Measurements from ENCODE around the gene FCHO2. TPM values are rescaled to one million over a fixed set of nuclear protein-coding genes. Genes with fewer than 3 reads are reported as not detected.

Gene FCHO2
- total RNA-seq, 2 donors from 2014 or later, result 16.8 to 18.5 TPM

DNA sequence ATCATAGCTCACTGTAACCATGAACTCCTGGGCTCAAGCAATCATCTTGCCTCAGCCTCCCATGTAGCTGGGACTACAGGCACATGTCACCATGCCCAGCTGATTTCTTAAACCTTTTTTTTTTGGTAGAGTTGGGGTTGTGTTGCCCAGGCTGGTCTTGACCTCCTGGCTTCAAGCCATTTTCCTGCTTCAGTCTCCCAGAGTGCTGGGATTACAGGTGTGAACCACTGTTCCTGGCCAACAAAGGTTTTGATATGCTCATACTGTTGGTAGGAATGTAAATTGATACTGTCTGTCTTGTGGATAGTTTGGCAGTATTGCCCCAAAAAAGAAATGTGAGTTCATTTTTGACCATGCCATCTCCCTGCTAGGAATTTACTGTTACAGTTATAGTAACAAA lies 87.2 kb downstream of the FCHO2 start:
- no peak overlapping the region for H3K27ac ChIP-seq (ENCODE audit: low read depth, low read length)
- H3K9me3 ChIP-seq (ENCODE audit: control insufficient read depth, low read length), result no peaks in the 10 kb centered on the region
- no peaks in the 10 kb centered on the region for H3K36me3 ChIP-seq (ENCODE audit: control insufficient read depth, insufficient read depth, low read length)
- no peaks in the 10 kb centered on the region for H3K27me3 ChIP-seq (ENCODE audit: control insufficient read depth, insufficient read depth, low read length, poor library complexity, severe bottlenecking)
- TF ChIP-seq, protein P1, sequence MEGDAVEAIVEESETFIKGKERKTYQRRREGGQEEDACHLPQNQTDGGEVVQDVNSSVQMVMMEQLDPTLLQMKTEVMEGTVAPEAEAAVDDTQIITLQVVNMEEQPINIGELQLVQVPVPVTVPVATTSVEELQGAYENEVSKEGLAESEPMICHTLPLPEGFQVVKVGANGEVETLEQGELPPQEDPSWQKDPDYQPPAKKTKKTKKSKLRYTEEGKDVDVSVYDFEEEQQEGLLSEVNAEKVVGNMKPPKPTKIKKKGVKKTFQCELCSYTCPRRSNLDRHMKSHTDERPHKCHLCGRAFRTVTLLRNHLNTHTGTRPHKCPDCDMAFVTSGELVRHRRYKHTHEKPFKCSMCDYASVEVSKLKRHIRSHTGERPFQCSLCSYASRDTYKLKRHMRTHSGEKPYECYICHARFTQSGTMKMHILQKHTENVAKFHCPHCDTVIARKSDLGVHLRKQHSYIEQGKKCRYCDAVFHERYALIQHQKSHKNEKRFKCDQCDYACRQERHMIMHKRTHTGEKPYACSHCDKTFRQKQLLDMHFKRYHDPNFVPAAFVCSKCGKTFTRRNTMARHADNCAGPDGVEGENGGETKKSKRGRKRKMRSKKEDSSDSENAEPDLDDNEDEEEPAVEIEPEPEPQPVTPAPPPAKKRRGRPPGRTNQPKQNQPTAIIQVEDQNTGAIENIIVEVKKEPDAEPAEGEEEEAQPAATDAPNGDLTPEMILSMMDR (conservative IDR thresholded peaks at IDR 0.05), result no peak
- H3K27me3 Mint-ChIP-seq (ENCODE audit: insufficient read depth), result no peaks in the 10 kb centered on the region
- H3K9ac ChIP-seq (ENCODE audit: extremely low read depth, low read length, poor library complexity, severe bottlenecking), result no peak overlapping the region
- H3K4me1 ChIP-seq (ENCODE audit: control insufficient read depth, insufficient read depth, low read length), result no peaks in the 10 kb centered on the region
- H3K27ac Mint-ChIP-seq, result no peak overlapping the region
- H3K9me3 Mint-ChIP-seq, result peaks cover 5% of the 10 kb centered on the region
- H3K4me1 Mint-ChIP-seq, result peaks cover 15% of the 10 kb centered on the region
- peaks cover 17% of the 10 kb centered on the region for H3K36me3 Mint-ChIP-seq (ENCODE audit: low read depth)
- DNase-seq, result no peak
- H3K4me3 Mint-ChIP-seq, result no peak overlapping the region
- H3K4me3 ChIP-seq (ENCODE audit: low read length), result no peak overlapping the region

DNA sequence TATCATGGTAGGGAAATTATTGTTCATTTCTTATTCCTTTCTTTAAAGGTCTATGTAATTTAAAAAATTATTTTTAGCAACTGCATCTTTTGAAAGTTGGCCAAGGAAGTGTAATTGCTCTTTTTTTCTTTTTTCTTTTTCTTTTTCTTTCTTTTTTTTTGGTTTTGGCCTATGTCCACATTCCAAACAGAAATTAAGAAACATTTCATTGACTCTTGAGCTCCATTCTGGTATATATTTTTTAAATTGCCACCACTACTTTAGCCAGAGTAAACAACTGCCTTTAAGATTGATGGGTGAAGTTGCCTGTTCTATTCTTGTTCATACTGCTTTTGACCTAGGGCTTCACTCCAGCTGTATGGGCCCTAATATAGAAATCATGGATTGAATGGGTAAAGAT lies 88.7 kb downstream of the FCHO2 start:
- H3K9me3 ChIP-seq (ENCODE audit: control insufficient read depth, low read length), result no peaks in the 10 kb centered on the region
- peaks cover 12% of the 10 kb centered on the region for H3K36me3 Mint-ChIP-seq (ENCODE audit: low read depth)
- TF ChIP-seq, protein P1 (conservative IDR thresholded peaks at IDR 0.05), result no peak
- H3K4me1 ChIP-seq (ENCODE audit: control insufficient read depth, insufficient read depth, low read length), result no peaks in the 10 kb centered on the region
- no peak overlapping the region for H3K27ac Mint-ChIP-seq
- no peaks in the 10 kb centered on the region for H3K27me3 Mint-ChIP-seq (ENCODE audit: insufficient read depth)
- H3K9ac ChIP-seq (ENCODE audit: extremely low read depth, low read length, poor library complexity, severe bottlenecking), result no peak overlapping the region
- H3K4me3 Mint-ChIP-seq, result no peak overlapping the region
- H3K4me3 ChIP-seq (ENCODE audit: low read length), result no peak overlapping the region
- peaks cover 5% of the 10 kb centered on the region for H3K9me3 Mint-ChIP-seq
- no peak for DNase-seq
- H3K4me1 Mint-ChIP-seq, result peaks cover 2% of the 10 kb centered on the region
- no peaks in the 10 kb centered on the region for H3K36me3 ChIP-seq (ENCODE audit: control insufficient read depth, insufficient read depth, low read length)
- H3K27ac ChIP-seq (ENCODE audit: low read depth, low read length), result no peak overlapping the region
- no peaks in the 10 kb centered on the region for H3K27me3 ChIP-seq (ENCODE audit: control insufficient read depth, insufficient read depth, low read length, poor library complexity, severe bottlenecking)

DNA sequence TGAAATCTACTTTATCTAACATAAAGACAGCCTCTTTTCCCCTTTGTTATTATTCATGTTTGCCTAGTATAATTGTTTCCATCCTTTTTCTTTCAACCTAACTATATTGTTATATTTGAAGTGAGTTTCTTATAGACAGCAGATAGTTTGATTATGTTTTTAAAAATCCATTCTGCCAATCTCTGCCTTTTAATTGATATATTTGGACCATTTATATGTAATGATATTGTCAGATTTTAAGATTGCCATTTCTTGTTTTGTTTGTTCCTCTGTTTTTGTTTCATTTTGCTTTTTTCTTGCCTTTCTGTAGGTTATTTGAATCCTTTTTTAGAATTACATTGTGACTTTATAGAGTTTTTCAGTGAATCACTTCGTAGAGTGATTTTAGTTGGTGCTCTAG lies 89.8 kb downstream of the FCHO2 start:
- no peaks in the 10 kb centered on the region for H3K36me3 ChIP-seq (ENCODE audit: control insufficient read depth, insufficient read depth, low read length)
- DNase-seq, result no peak
- H3K27me3 Mint-ChIP-seq (ENCODE audit: insufficient read depth), result no peaks in the 10 kb centered on the region
- H3K27ac ChIP-seq (ENCODE audit: low read depth, low read length), result no peak overlapping the region
- H3K9me3 ChIP-seq (ENCODE audit: control insufficient read depth, low read length), result no peaks in the 10 kb centered on the region
- peaks cover 2% of the 10 kb centered on the region for H3K4me1 Mint-ChIP-seq
- WGBS, 2 experiments (ENCODE audit: insufficient coverage in 1 of 2, insufficient read length in 1 of 2), result 88 to 93% methylated on average over 1 of the region's 1 CpG
- no peaks in the 10 kb centered on the region for H3K27me3 ChIP-seq (ENCODE audit: control insufficient read depth, insufficient read depth, low read length, poor library complexity, severe bottlenecking)
- peaks cover 5% of the 10 kb centered on the region for H3K9me3 Mint-ChIP-seq
- H3K4me3 ChIP-seq (ENCODE audit: low read length), result no peak overlapping the region
- H3K4me1 ChIP-seq (ENCODE audit: control insufficient read depth, insufficient read depth, low read length), result no peaks in the 10 kb centered on the region
- H3K4me3 Mint-ChIP-seq, result no peak overlapping the region
- no peak overlapping the region for H3K9ac ChIP-seq (ENCODE audit: extremely low read depth, low read length, poor library complexity, severe bottlenecking)
- peaks cover 12% of the 10 kb centered on the region for H3K36me3 Mint-ChIP-seq (ENCODE audit: low read depth)
- no peak overlapping the region for H3K27ac Mint-ChIP-seq
- TF ChIP-seq, protein P1 (conservative IDR thresholded peaks at IDR 0.05), result no peak
